NB4 (cell line): Measurements from ENCODE around the gene PODNL1.

ENCODE experiments used
- CTCF ChIP-seq: IDR thresholded peaks from one replicate; pipeline ENCODE4 v1.5.1; 2012; ENCODE audit warnings: low read depth, low read length
- MYC ChIP-seq: IDR thresholded peaks from 2 replicates; pipeline ENCODE4 v1.6.1; 2011; ENCODE audit warnings: low read depth, low read length
- POLR2A ChIP-seq: IDR thresholded peaks from 2 replicates; pipeline ENCODE4 v1.6.1; 2011; ENCODE audit warnings: mild to moderate bottlenecking; ENCODE audit not compliant: insufficient read length; ENCODE audit errors: extremely low read depth

GRCh38 chr19:13929956-13930355, 8.3 kb downstream of the PODNL1 start:
- TF ChIP-seq CTCF (no peak), MYC (no peak), POLR2A (no peak)
